H1 (cell line): ENCODE results near the gene PTPN7. TPM values are rescaled to one million over a fixed set of nuclear protein-coding genes. Genes with fewer than 3 reads are reported as not detected.

Experiments
- CTCF ChIA-PET: fragments of 300-600 bp; sonication (Branson Sonifier 250); formaldehyde crosslinking; loops from one replicate; lab custom pipeline; 2021; ENCODE audit not compliant: partially characterized antibody; lab: Charles Lee
- POLR2A ChIA-PET: fragments of 300-600 bp; sonication (Branson Sonifier 250); formaldehyde crosslinking; loops from one replicate; lab custom pipeline; 2021; ENCODE audit warnings: inconsistent platforms; ENCODE audit not compliant: partially characterized antibody; lab: Charles Lee
- DNase-seq, 2 experiments: peaks; one replicate each; pipeline versions ENCODE4 v3.0.0 to v3.0.0-alpha.2; 2010 to 2022; ENCODE audit warnings: low spot score in 2 of 2, low read depth in 1 of 2, mixed read lengths in 1 of 2
- FAIRE-seq: peaks from 2 replicates; lab custom pipeline; 2011; peaks lifted over from hg19 to GRCh38; lab: Jason Lieb, UNC
- H2AFZ ChIP-seq: 2 replicates; pipeline ENCODE4 v1.8.1; 2012; ENCODE audit warnings: low read length, inconsistent platforms
- H2AK5ac ChIP-seq: 2 replicates; pipeline ENCODE4 v1.6.1; 2013; ENCODE audit warnings: low read depth, low read length
- H2BK120ac ChIP-seq: replicated peaks from 2 replicates; pipeline ENCODE3; 2013; ENCODE audit warnings: low read depth, low read length, inconsistent platforms
- H2BK12ac ChIP-seq: 2 replicates; pipeline ENCODE4 v1.6.1; 2013; ENCODE audit warnings: low read depth, low read length
- H2BK15ac ChIP-seq: 2 replicates; pipeline ENCODE4 v1.6.1; 2013; ENCODE audit warnings: low read length
- H2BK20ac ChIP-seq: 2 replicates; pipeline ENCODE4 v1.6.1; 2013; ENCODE audit warnings: low read length
- H2BK5ac ChIP-seq: 2 replicates; pipeline ENCODE4 v1.6.1; 2013; ENCODE audit warnings: low read depth, low read length
- H3K14ac ChIP-seq: 2 replicates; pipeline ENCODE4 v1.6.1; 2013; ENCODE audit warnings: inconsistent platforms; ENCODE audit not compliant: insufficient read length
- H3K18ac ChIP-seq: 2 replicates; pipeline ENCODE4 v1.6.1; 2013; ENCODE audit warnings: low read length; ENCODE audit errors: extremely low read depth
- H3K23ac ChIP-seq: 2 replicates; pipeline ENCODE4 v1.6.1; 2013; ENCODE audit warnings: inconsistent platforms; ENCODE audit not compliant: insufficient read length
- H3K23me2 ChIP-seq: 2 replicates; pipeline ENCODE4 v1.6.1; 2013; ENCODE audit warnings: low read depth, low read length
- H3K27ac ChIP-seq: 2 replicates; pipeline ENCODE4 v1.6.1; 2011; ENCODE audit warnings: low read depth, low read length, inconsistent platforms
- H3K27me3 ChIP-seq, 4 experiments: replicated peaks in 1 of 4; 1 replicate in 1 of 4; 2 replicates in 3 of 4; pipeline versions ENCODE4 v1.6.1 to v1.8.1; 2011 to 2013; ENCODE audit warnings: low read length in 3 of 4, mild to moderate bottlenecking in 3 of 4, inconsistent platforms in 2 of 4, mixed read lengths in 2 of 4, moderate library complexity in 1 of 4; ENCODE audit not compliant: control insufficient read depth in 3 of 4, insufficient read depth in 3 of 4; ENCODE audit errors: extremely low read depth in 1 of 4
- H3K36me3 ChIP-seq, 4 experiments: 2 replicates each; pipeline versions ENCODE4 v1.6.1 to v1.8.1; 2011 to 2013; ENCODE audit warnings: mild to moderate bottlenecking in 4 of 4, low read length in 3 of 4, moderate library complexity in 2 of 4, control low read depth in 1 of 4, inconsistent platforms in 1 of 4; ENCODE audit not compliant: insufficient read depth in 4 of 4, control insufficient read depth in 2 of 4
- H3K4ac ChIP-seq: replicated peaks from 2 replicates; pipeline ENCODE3; 2013; ENCODE audit warnings: low read length, low read depth, mixed read lengths, inconsistent platforms; ENCODE audit not compliant: insufficient read length
- H3K4me1 ChIP-seq, 4 experiments: replicated peaks in 1 of 4; 1 replicate in 1 of 4; 2 replicates in 3 of 4; pipeline versions ENCODE4 v1.6.1 to v1.8.1; 2011 to 2013; ENCODE audit warnings: low read length in 3 of 4, inconsistent platforms in 2 of 4, mixed read lengths in 1 of 4; ENCODE audit not compliant: insufficient read depth in 4 of 4, control insufficient read depth in 3 of 4
- H3K4me2 ChIP-seq, 2 experiments: 2 replicates each; pipeline versions ENCODE4 v1.6.1 to v1.8.1; 2011 to 2013; ENCODE audit warnings: low read depth in 2 of 2, low read length in 2 of 2, control low read depth in 1 of 2, inconsistent platforms in 1 of 2, mild to moderate bottlenecking in 1 of 2; ENCODE audit not compliant: insufficient read depth in 1 of 2
- H3K4me3 ChIP-seq, 4 experiments: fragments of 200-600, 300-600 bp in 1 of 4; sonication (generic), shearing (Covaris generic), sonication (Bioruptor Twin) in 1 of 4; 2 replicates each; pipeline versions ENCODE4 v1.5.1 to v1.8.1; 2011 to 2016; ENCODE audit warnings: low read length in 4 of 4, low read depth in 3 of 4, control low read depth in 2 of 4, inconsistent platforms in 2 of 4, mild to moderate bottlenecking in 2 of 4, mixed read lengths in 1 of 4, moderate library complexity in 1 of 4; ENCODE audit not compliant: insufficient read depth in 2 of 4; ENCODE audit errors: extremely low read depth in 1 of 4
- H3K56ac ChIP-seq: replicated peaks from 2 replicates; pipeline ENCODE3; 2013; ENCODE audit warnings: low read depth, mild to moderate bottlenecking, mixed read lengths, low read length, inconsistent platforms; ENCODE audit not compliant: insufficient read length
- H3K79me1 ChIP-seq: 2 replicates; pipeline ENCODE4 v1.6.1; 2013; ENCODE audit warnings: low read depth, low read length, control low read depth
- H3K79me2 ChIP-seq, 2 experiments: 2 replicates each; pipeline versions ENCODE4 v1.6.1 to v1.8.1; 2012 to 2013; ENCODE audit warnings: low read length in 2 of 2, mild to moderate bottlenecking in 2 of 2, inconsistent platforms in 1 of 2; ENCODE audit not compliant: insufficient read depth in 2 of 2, control insufficient read depth in 1 of 2
- H3K9ac ChIP-seq, 4 experiments: replicated peaks in 1 of 4; 1 replicate in 1 of 4; 2 replicates in 3 of 4; pipeline versions ENCODE4 v1.6.1 to v1.8.1; 2011 to 2013; ENCODE audit warnings: low read depth in 3 of 4, low read length in 3 of 4, control low read depth in 2 of 4, mild to moderate bottlenecking in 2 of 4, moderate library complexity in 2 of 4, inconsistent platforms in 1 of 4; ENCODE audit errors: extremely low read depth in 1 of 4
- H3K9me3 ChIP-seq, 2 experiments: 2 replicates each; pipeline versions ENCODE4 v1.6.1 to v1.8.1; 2012 to 2013; ENCODE audit warnings: mild to moderate bottlenecking in 2 of 2, moderate library complexity in 2 of 2, control low read depth in 1 of 2, inconsistent platforms in 1 of 2, low read depth in 1 of 2, low read length in 1 of 2, mixed read lengths in 1 of 2; ENCODE audit not compliant: insufficient read depth in 2 of 2
- H4K20me1 ChIP-seq, 2 experiments: replicated peaks in 1 of 2; 2 replicates each; pipeline versions ENCODE3 to v1.8.1; 2011 to 2013; ENCODE audit warnings: inconsistent platforms in 2 of 2, low read length in 2 of 2, mild to moderate bottlenecking in 1 of 2; ENCODE audit not compliant: insufficient read depth in 2 of 2, control insufficient read depth in 1 of 2
- H4K5ac ChIP-seq: 2 replicates; pipeline ENCODE4 v1.6.1; 2013; ENCODE audit warnings: low read length, low read depth, mixed read lengths, inconsistent platforms; ENCODE audit not compliant: insufficient read length
- H4K8ac ChIP-seq: 2 replicates; pipeline ENCODE4 v1.8.0; 2013; ENCODE audit warnings: mild to moderate bottlenecking, moderate library complexity, low read length, inconsistent platforms; ENCODE audit not compliant: insufficient read depth; ENCODE audit errors: extremely low read depth
- H4K91ac ChIP-seq: replicated peaks from 2 replicates; pipeline ENCODE3; 2013; ENCODE audit warnings: low read length, mixed read lengths, inconsistent platforms; ENCODE audit not compliant: insufficient read length
- CEBPB ChIP-seq: IDR thresholded peaks from 2 replicates; pipeline ENCODE4 v1.6.1; 2012; ENCODE audit warnings: low read depth, low read length
- KDM4A ChIP-seq: IDR thresholded peaks from one replicate; pipeline ENCODE4 v1.7.1; 2012; ENCODE audit warnings: low read depth, mild to moderate bottlenecking, moderate library complexity, low read length, inconsistent platforms; ENCODE audit not compliant: severe bottlenecking
- POLR2A ChIP-seq, 2 experiments: IDR thresholded peaks; 1 replicate in 1 of 2; 2 replicates in 1 of 2; pipeline ENCODE4 v1.6.1; 2011; ENCODE audit warnings: low read depth in 2 of 2, low read length in 2 of 2, mild to moderate bottlenecking in 2 of 2; ENCODE audit errors: control extremely low read depth in 1 of 2
- POU5F1 ChIP-seq: IDR thresholded peaks from 2 replicates; pipeline ENCODE4 v1.6.1; 2011; ENCODE audit warnings: low read depth, mild to moderate bottlenecking, low read length, moderate library complexity
- SP2 ChIP-seq: IDR thresholded peaks from 2 replicates; pipeline ENCODE4 v1.6.1; 2012; ENCODE audit warnings: mild to moderate bottlenecking, low read length, inconsistent platforms
- SRF ChIP-seq: IDR thresholded peaks from 2 replicates; pipeline ENCODE4 v1.6.1; 2011; ENCODE audit warnings: mild to moderate bottlenecking, low read depth, low read length, moderate library complexity
- TAF1 ChIP-seq: IDR thresholded peaks from 2 replicates; pipeline ENCODE4 v1.6.1; 2011; ENCODE audit warnings: mild to moderate bottlenecking, low read depth, low read length
- YY1 ChIP-seq: IDR thresholded peaks from 2 replicates; pipeline ENCODE4 v1.6.1; 2011; ENCODE audit warnings: low read depth, mild to moderate bottlenecking, low read length
- WGBS, 2 experiments: shearing (Covaris generic) in 1 of 2; methylation state at CpG; one replicate each; pipeline versions ENCODE4 v1.1.6 to v1.1.7; 2013 to 2015; ENCODE audit warnings: low lambda C conversion rate in 2 of 2, mixed read lengths in 2 of 2, inconsistent platforms in 1 of 2, low coverage in 1 of 2, missing lambda C conversion rate in 1 of 2; ENCODE audit not compliant: insufficient replicate concordance in 2 of 2, insufficient coverage in 1 of 2, insufficient read length in 1 of 2; ENCODE audit errors: extremely low coverage in 1 of 2, missing lambda C conversion rate in 1 of 2; 5-methylcytosine and 5-hydroxymethylcytosine counted together
- polyA plus RNA-seq, 7 experiments: library from polyadenylated mRNA; depleted of rRNA in 3 of 7; stranded (reverse) in 5 of 7; unstranded in 2 of 7; fragments of >200 nt in 5 of 7; fragments of 200-250 nt in 2 of 7; gene quantifications; 1 replicate in 5 of 7; 2 replicates in 1 of 7; 4 replicates in 1 of 7; pipeline versions ENCODE4 v1.2.1 to v1.2.3, GENCODE V29; 2011 to 2013; ENCODE audit warnings: missing spikeins in 2 of 7, mixed read lengths in 2 of 7
- total RNA-seq: library from RNA; stranded (reverse); fragmentation: NEBNext Ultra II Directional; extraction: Animal tissue kit (Norgen Biotek cat#: 25700); gene quantifications from 2 replicates; pipeline ENCODE4 v1.2.1, GENCODE V29; 2021

The PTPN7 gene
- total and polyA plus RNA-seq, 2 of the 8 experiments (the other 6 are each of a cell fraction or from before 2014, with no cell fraction given): 0.20 TPM; not detected in 1

GRCh38 chr1:202146993-202147392 is 13.4 kb downstream of the PTPN7 start:
- POLR2A ChIA-PET: interaction anchor here (1.3 to 1.6 kb wide), 2 partner anchors 12 to 16 kb away, joined by 3 to 4 read pairs; no protein-coding TSS in a partner anchor
- Histone ChIP-seq H4K91ac (no peak overlapping the region), H3K27me3 (peaks cover 0 to 7% (median 2%) of the 10 kb centered on the region in 4 experiments; a peak in 3 of 7 replicates), H3K36me3 (no peaks in the 10 kb centered on the region), H3K23me2 (peaks cover 13% of the 10 kb centered on the region), H3K23ac (no peak overlapping the region), H3K4me2 (no peak overlapping the region), H3K14ac (no peak overlapping the region), H3K79me2 (peaks cover 3 to 17% of the 10 kb centered on the region in 2 experiments; a peak in 3 of 4 replicates), H3K4me1 (peaks cover 3 to 13% (median 9%) of the 10 kb centered on the region in 4 experiments; a peak in 6 of 7 replicates), H3K56ac (no peak overlapping the region), H2BK120ac (no peak overlapping the region), H2BK20ac (no peak overlapping the region), H2BK12ac (0 out of 2 replicates have a peak overlapping the region, but pooled peaks have one; percentile 23), H2BK15ac (no peak overlapping the region), H2AFZ (no peak overlapping the region), H4K20me1 (peaks cover 2 to 9% of the 10 kb centered on the region in 2 experiments), H3K27ac (no peak overlapping the region), H3K9me3 (no peaks in the 10 kb centered on the region), H3K4me3 (no peak overlapping the region), H4K8ac (no peak overlapping the region), H3K9ac (no peak overlapping the region), H2BK5ac (no peak overlapping the region), H3K18ac (no peak overlapping the region), H4K5ac (no peak overlapping the region), H2AK5ac (no peak overlapping the region), H3K79me1 (peaks cover 8% of the 10 kb centered on the region), H3K4ac (no peak overlapping the region)
- TF ChIP-seq TAF1: no peak
- no peak for TF ChIP-seq SP2
- TF ChIP-seq CEBPB: no peak
- TF ChIP-seq POLR2A (IDR thresholded peaks at IDR 0.05; ENCODE audit: control extremely low read depth in 1 of 2, low read depth in 2 of 2, low read length in 2 of 2): no peak
- TF ChIP-seq POU5F1: no peak
- no peak for TF ChIP-seq YY1
- no peak for TF ChIP-seq KDM4A
- no peak for TF ChIP-seq SRF
- WGBS, 2 experiments: 72% methylated on average over 3 of the region's 3 CpGs; no CpG with 5 or more reads in 1 of the 2 experiments
- DNase-seq: no peak
- no peak for FAIRE-seq
- CTCF ChIA-PET: interaction anchor here (0.6 to 6.1 kb wide), 8 partner anchors 9 to 1206 kb away, joined by 3 to 50 read pairs (median 5); partner anchors contain the start of gene PTPN7
